Hematopoietic multipotent progenitor cell treated with erythropoietin and hydrocortisone succinate and interleukin-3 and kit ligand, for 8 days (in vitro differentiated cells): ENCODE results near the gene GATM.
A peak's percentile ranks its signal among the peaks of the same experiment; 100 is the strongest.
"Not testable (repeated sequence)": the region's sequence is repeated elsewhere in the genome, so short reads cannot be mapped to it uniquely, and the experiment has no call there.

Experiments used
- DNase-seq: peaks from one replicate; pipeline ENCODE4 v3.0.0-alpha.2; 2015

GATM gene

GRCh38 chr15:45349623-45350022, 28.7 kb downstream of the GATM start:
- DNase-seq = no peak

- no peak for DNase-seq
Measured at GRCh38 chr15:45347989-45348388, 30.4 kb downstream of the GATM start.

- no peak for DNase-seq
Measured at GRCh38 chr15:45347033-45347432, 31.3 kb downstream of the GATM start.

- no peak for DNase-seq
Measured at GRCh38 chr15:45346381-45346780, 32.0 kb downstream of the GATM start.

GRCh38 chr15:45343258-45343860, 35.0 kb downstream of the GATM start:
- no peak for DNase-seq

- DNase-seq = no peak
Measured at GRCh38 chr15:45341790-45342189, 36.6 kb downstream of the GATM start.

GRCh38 chr15:45340429-45340828, 37.9 kb downstream of the GATM start:
- DNase-seq = no peak

GRCh38 chr15:45338417-45338816, 39.9 kb downstream of the GATM start:
- peak; percentile 57 for DNase-seq

GRCh38 chr15:45337224-45337623, 41.1 kb downstream of the GATM start:
- no peak for DNase-seq

- DNase-seq = no peak
Measured at GRCh38 chr15:45333550-45333949, 44.8 kb downstream of the GATM start.

GRCh38 chr15:45332694-45333093, 45.6 kb downstream of the GATM start:
- no peak for DNase-seq

- no peak for DNase-seq
Measured at GRCh38 chr15:45331972-45332371, 46.4 kb downstream of the GATM start.

GRCh38 chr15:45328663-45329062, 49.7 kb downstream of the GATM start:
- no peak for DNase-seq

GRCh38 chr15:45326741-45327140, 51.6 kb downstream of the GATM start:
- no peak for DNase-seq

- no peak for DNase-seq
Measured at GRCh38 chr15:45326280-45326679, 52.1 kb downstream of the GATM start.

- no peak for DNase-seq
Measured at GRCh38 chr15:45320581-45321205, 57.7 kb downstream of the GATM start.

- DNase-seq = no peak
Measured at GRCh38 chr15:45319472-45320214, 58.7 kb downstream of the GATM start.

GRCh38 chr15:45314960-45315359, 63.4 kb downstream of the GATM start:
- peak; percentile 20 for DNase-seq

GRCh38 chr15:45314117-45314516, 64.2 kb downstream of the GATM start:
- DNase-seq = not testable (repeated sequence)
